ENCODE measurements around the gene C21orf58.
"Not testable (repeated sequence)": the region's sequence is repeated elsewhere in the genome, so short reads cannot be mapped to it uniquely, and the experiment has no call there.

C21orf58 gene

GRCh38 chr21:46323710-46324389, at the start of gene C21orf58, which contains the start of gene PCNT:
TSS of gene C21orf58 (minus strand) at chr21:46323870. CDS start at chr21:46322738, 1,132 bp downstream.
TSS of gene PCNT (plus strand) at chr21:46324156. CDS start at chr21:46324229, 73 bp downstream.
- peak; percentile 99 for DNase-seq

GRCh38 chr21:46372947-46373346, 49.3 kb upstream of the C21orf58 start:
- not testable (repeated sequence) for DNase-seq

GRCh38 chr21:46372014-46372485, 48.4 kb upstream of the C21orf58 start:
- no peak for DNase-seq

GRCh38 chr21:46371204-46372013, 47.7 kb upstream of the C21orf58 start:
- DNase-seq = no peak

GRCh38 chr21:46369520-46370235, 46.0 kb upstream of the C21orf58 start:
- peak; percentile 83 for DNase-seq

GRCh38 chr21:46368533-46369285, 45.0 kb upstream of the C21orf58 start:
- DNase-seq = peak; percentile 44

GRCh38 chr21:46366966-46367365, 43.3 kb upstream of the C21orf58 start:
- DNase-seq = no peak

- no peak for DNase-seq
Measured at GRCh38 chr21:46366561-46366960, 42.9 kb upstream of the C21orf58 start.

GRCh38 chr21:46366091-46366490, 42.4 kb upstream of the C21orf58 start:
- DNase-seq = no peak

GRCh38 chr21:46363698-46364097, 40.0 kb upstream of the C21orf58 start:
- no peak for DNase-seq

- DNase-seq = no peak
Measured at GRCh38 chr21:46362946-46363345, 39.3 kb upstream of the C21orf58 start.

- DNase-seq = no peak
Measured at GRCh38 chr21:46361935-46362334, 38.3 kb upstream of the C21orf58 start.

- no peak for DNase-seq
Measured at GRCh38 chr21:46361176-46361575, 37.5 kb upstream of the C21orf58 start.

GRCh38 chr21:46357684-46358425, 34.2 kb upstream of the C21orf58 start:
- no peak for DNase-seq

GRCh38 chr21:46357335-46357604, 33.6 kb upstream of the C21orf58 start:
- no peak for DNase-seq

GRCh38 chr21:46356494-46357334, 33.0 kb upstream of the C21orf58 start:
- DNase-seq = no peak

- no peak for DNase-seq
Measured at GRCh38 chr21:46356005-46356338, 32.3 kb upstream of the C21orf58 start.

- DNase-seq = no peak
Measured at GRCh38 chr21:46355161-46356004, 31.7 kb upstream of the C21orf58 start.

- no peak for DNase-seq
Measured at GRCh38 chr21:46354518-46354917, 30.8 kb upstream of the C21orf58 start.

GRCh38 chr21:46354046-46354445, 30.4 kb upstream of the C21orf58 start:
- DNase-seq = no peak

All from hematopoietic multipotent progenitor cell treated with erythropoietin and hydrocortisone succinate and interleukin-3 and kit ligand, for 4 days (in vitro differentiated cells).